GM12878 (cell line): ENCODE data around the gene RNF40. TPM values are rescaled to one million over a fixed set of nuclear protein-coding genes. Genes with fewer than 3 reads are reported as not detected.

Experiments
- ATAC-seq: fragments of 200-7000 bp; cut with Tn5 transposase; 3 replicates; pipeline ENCODE4 v1.9.1; 2020; ENCODE audit warnings: mild to moderate bottlenecking, moderate library complexity
- BruUV-seq: library from RNA; stranded (reverse); fragments of 400-500 nt; replicated peaks from 2 replicates; lab custom pipeline; 2021; lab: Mats Ljungman, UMichigan
- CTCF ChIA-PET: fragments of 300-600 bp; sonication (Branson Sonifier 250); formaldehyde crosslinking; extraction: SDS; loops from one replicate; lab custom pipeline; 2021; ENCODE audit warnings: inconsistent platforms; lab: Yijun Ruan, JAX
- POLR2A ChIA-PET: fragments of 350-600 bp; formaldehyde crosslinking; extraction: SDS; loops from one replicate; lab custom pipeline; 2021; ENCODE audit warnings: inconsistent platforms; lab: Charles Lee
- RAD21 ChIA-PET: fragments of 300-600 bp; sonication (Branson Sonifier 250); formaldehyde crosslinking; loops from one replicate; lab custom pipeline; 2023; ENCODE audit warnings: antibody characterized with exemption; ENCODE audit not compliant: unreplicated experiment; lab: Charles Lee
- SMC1A ChIA-PET: fragments of 300-600 bp; sonication (Branson Sonifier 250); formaldehyde crosslinking; loops from one replicate; lab custom pipeline; 2023; ENCODE audit not compliant: unreplicated experiment, uncharacterized antibody; lab: Charles Lee
- DNase-seq: peaks from one replicate; pipeline ENCODE4 v3.0.0-alpha.2; 2011; ENCODE audit warnings: low read depth, low spot score
- FAIRE-seq: peaks from 3 replicates; lab custom pipeline; 2011; peaks lifted over from hg19 to GRCh38; lab: Jason Lieb, UNC
- H2AFZ ChIP-seq: 2 replicates; pipeline ENCODE4 v1.6.0; 2011; ENCODE audit warnings: low read depth, low read length, control low read depth; ENCODE audit not compliant: control insufficient read depth
- H3K27ac ChIP-seq: 2 replicates; pipeline ENCODE4 v1.5.1; 2011; ENCODE audit warnings: control low read depth; ENCODE audit not compliant: control insufficient read depth, insufficient read depth
- H3K27me3 ChIP-seq, 2 experiments: replicated peaks in 1 of 2; 2 replicates each; pipeline versions ENCODE4 v1.6.0 to v1.6.1; 2011; ENCODE audit warnings: low read length in 1 of 2; ENCODE audit not compliant: control insufficient read depth in 2 of 2, insufficient read depth in 2 of 2
- H3K36me3 ChIP-seq, 2 experiments: 2 replicates each; pipeline ENCODE4 v1.5.1; 2011; ENCODE audit warnings: low read length in 1 of 2; ENCODE audit not compliant: control insufficient read depth in 2 of 2, insufficient read depth in 2 of 2
- H3K4me1 ChIP-seq: 2 replicates; pipeline ENCODE4 v1.6.1; 2011; ENCODE audit warnings: mild to moderate bottlenecking, low read length, moderate library complexity, mixed read lengths; ENCODE audit not compliant: control insufficient read depth, insufficient read depth
- H3K4me2 ChIP-seq: 2 replicates; pipeline ENCODE4 v1.6.0; 2011; ENCODE audit warnings: control low read depth; ENCODE audit not compliant: control insufficient read depth, insufficient read depth
- H3K4me3 ChIP-seq: fragments of 200-600 bp; sonication (generic); 2 replicates; pipeline ENCODE4 v1.5.1; 2016
- H3K79me2 ChIP-seq: 2 replicates; pipeline ENCODE4 v1.6.0; 2011; ENCODE audit warnings: low read length; ENCODE audit not compliant: control insufficient read depth, insufficient read depth
- H3K9ac ChIP-seq: 2 replicates; pipeline ENCODE4 v1.8.0; 2011; ENCODE audit warnings: low read length, control low read depth, mixed read lengths; ENCODE audit not compliant: control insufficient read depth, insufficient read depth
- H3K9me3 ChIP-seq: replicated peaks from 3 replicates; pipeline ENCODE4 v1.5.1; 2011; ENCODE audit warnings: mild to moderate bottlenecking, low read length; ENCODE audit not compliant: control insufficient read depth, insufficient read depth
- H4K20me1 ChIP-seq: 2 replicates; pipeline ENCODE4 v1.6.0; 2011; ENCODE audit not compliant: control insufficient read depth, insufficient read depth
- IRF4 ChIP-seq: IDR thresholded peaks from 2 replicates; pipeline ENCODE4 v1.6.1; 2011; ENCODE audit warnings: low read depth, low read length
- JUND ChIP-seq: IDR thresholded peaks from 2 replicates; pipeline ENCODE4 v1.6.1; 2012; ENCODE audit warnings: low read depth, mild to moderate bottlenecking, low read length, improper control_type of control experiment, moderate library complexity
- PML ChIP-seq: IDR thresholded peaks from 2 replicates; pipeline ENCODE4 v1.6.1; 2012; ENCODE audit warnings: low read length, inconsistent platforms
- RAD21 ChIP-seq: IDR thresholded peaks from 2 replicates; pipeline ENCODE4 v1.6.1; 2011; ENCODE audit warnings: mild to moderate bottlenecking, low read depth, low read length, moderate library complexity; ENCODE audit not compliant: insufficient read depth
- SREBF2 ChIP-seq: IDR thresholded peaks from 2 replicates; pipeline ENCODE4 v1.6.1; 2012; ENCODE audit warnings: mild to moderate bottlenecking, low read length
- STAT3 ChIP-seq: IDR thresholded peaks from 2 replicates; pipeline ENCODE4 v1.6.1; 2011; ENCODE audit warnings: low read depth, low read length, improper control_type of control experiment
- WGBS: methylation state at CpG from one replicate; pipeline ENCODE4 v1.1.6; 2016; ENCODE audit warnings: low lambda C conversion rate; ENCODE audit not compliant: insufficient replicate concordance, insufficient coverage; ENCODE audit errors: missing lambda C conversion rate; 5-methylcytosine and 5-hydroxymethylcytosine counted together
- in situ Hi-C: fragments of 300-500 bp; cut with MboI; formaldehyde crosslinking; loops from 9 replicates; pipeline ENCODE4 v1.14.3; 2018; ENCODE audit warnings: mixed read lengths
- intact Hi-C: fragments of 100-400 bp; cut with micrococcal nuclease; formaldehyde crosslinking; loops from one replicate; pipeline ENCODE4 v1.14.2; 2022; ENCODE audit not compliant: unreplicated experiment
- polyA plus RNA-seq, 11 experiments: library from polyadenylated mRNA; depleted of rRNA in 4 of 11; unstranded in 6 of 11; stranded (reverse) in 5 of 11; fragments of >200 nt; fragmentation: Nextera tagmentation in 4 of 11; fragmentation: Illumina TruSeq in 1 of 11; extraction: Ambion mirVana in 4 of 11; extraction: Trizol in 1 of 11; gene quantifications; 1 replicate in 1 of 11; 2 replicates in 10 of 11; pipeline versions ENCODE4 v1.2.1 to v1.2.3, GENCODE V29; 2011 to 2016; ENCODE audit warnings: inconsistent platforms in 2 of 11, missing spikeins in 2 of 11, low read depth in 1 of 11
- total RNA-seq, 4 experiments: library from RNA; depleted of rRNA in 3 of 4; stranded (reverse); fragments of >200 nt in 3 of 4; fragmentation: Illumina TruSeq in 1 of 4; extraction: Trizol in 1 of 4; gene quantifications; 2 replicates each; pipeline versions ENCODE4 v1.2.1 to v1.2.3, GENCODE V29; 2013 to 2021
- TF ChIP-seq, protein P1 (sequence below): fragments of 450-650 bp; IDR thresholded peaks from 2 replicates; pipeline ENCODE4 v1.6.1; 2016; ENCODE audit warnings: mild to moderate bottlenecking, moderate library complexity, borderline replicate concordance

Gene RNF40
- total and polyA plus RNA-seq, 10 of the 15 experiments (the other 5 are each of a cell fraction or from before 2014, with no cell fraction given) = 3.7 to 97.6 (median 58.4) TPM

DNA sequence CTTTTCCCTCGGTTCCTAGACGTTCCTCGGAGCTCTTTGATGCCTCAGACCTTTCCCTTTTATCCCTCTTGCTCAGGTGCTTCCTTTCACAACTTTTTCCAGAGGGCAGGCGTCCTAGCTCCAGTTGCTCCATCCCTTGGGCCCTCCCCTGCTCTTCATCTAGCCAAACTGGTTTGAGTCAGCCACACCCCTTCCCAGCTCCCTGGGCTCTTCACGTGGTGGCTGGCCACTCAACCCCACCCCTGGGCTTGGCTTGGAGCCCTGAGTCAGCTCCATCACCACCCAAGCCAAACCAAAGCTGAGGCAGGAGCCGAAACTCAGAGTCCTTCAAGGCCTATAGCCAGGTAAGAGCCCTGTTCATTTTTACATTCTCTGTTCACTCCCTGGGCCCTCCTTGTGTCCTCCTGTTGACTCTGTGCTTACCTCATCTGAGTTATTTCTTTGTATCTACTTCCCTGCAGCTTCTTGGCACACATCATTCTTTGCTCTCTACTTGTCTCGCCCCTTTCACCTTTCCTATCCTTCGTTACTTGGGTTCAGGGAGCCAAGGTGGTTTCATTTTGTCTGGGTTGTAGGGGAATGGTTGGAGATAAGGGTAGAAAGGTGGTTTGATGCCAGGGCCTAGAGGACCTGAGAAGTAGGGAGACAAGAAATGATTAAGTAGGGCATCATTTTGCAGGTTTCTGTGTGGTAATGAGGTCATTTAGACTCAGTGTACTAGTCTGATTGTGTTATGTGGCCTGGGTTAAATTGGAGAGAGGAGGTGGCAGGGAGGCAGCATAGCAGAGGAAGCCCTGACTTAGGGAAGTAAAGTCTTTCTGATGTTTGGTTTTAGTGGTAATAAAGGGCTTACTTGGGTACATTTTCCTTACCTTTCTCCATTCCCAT, 21.5 kb upstream of the RNF40 start:
- ChIA-PET POLR2A (interaction anchor here (0.6 to 1.0 kb wide), 2 partner anchors 13 to 306 kb away, joined by 3 read pairs; no protein-coding TSS in a partner anchor), CTCF (no interaction called here), RAD21 (no interaction called here), SMC1A (no interaction called here)
- Histone ChIP-seq H3K9ac (no peak overlapping the region), H3K9me3 (no peaks in the 10 kb centered on the region), H2AFZ (no peak overlapping the region), H3K27ac (no peak overlapping the region), H3K27me3 (no peaks in the 10 kb centered on the region), H3K4me1 (no peaks in the 10 kb centered on the region), H3K4me3 (no peak overlapping the region), H3K79me2 (no peaks in the 10 kb centered on the region), H3K4me2 (no peak overlapping the region), H4K20me1 (no peaks in the 10 kb centered on the region), H3K36me3 (peaks cover 22 to 23% of the 10 kb centered on the region in 2 experiments; a peak in 3 of 4 replicates)
- FAIRE-seq (no peak), DNase-seq (no peak), ATAC-seq (no peak; the same call in 1 of the 3 replicates)
- WGBS = 81% methylated on average over 7 of the region's 8 CpGs
- intact Hi-C loops (no loop called here), in situ Hi-C loops (no loop called here)
- no peak for TF ChIP-seq PML
- TF ChIP-seq SREBF2 = no peak
- TF ChIP-seq STAT3 = no peak
- TF ChIP-seq, protein P1, sequence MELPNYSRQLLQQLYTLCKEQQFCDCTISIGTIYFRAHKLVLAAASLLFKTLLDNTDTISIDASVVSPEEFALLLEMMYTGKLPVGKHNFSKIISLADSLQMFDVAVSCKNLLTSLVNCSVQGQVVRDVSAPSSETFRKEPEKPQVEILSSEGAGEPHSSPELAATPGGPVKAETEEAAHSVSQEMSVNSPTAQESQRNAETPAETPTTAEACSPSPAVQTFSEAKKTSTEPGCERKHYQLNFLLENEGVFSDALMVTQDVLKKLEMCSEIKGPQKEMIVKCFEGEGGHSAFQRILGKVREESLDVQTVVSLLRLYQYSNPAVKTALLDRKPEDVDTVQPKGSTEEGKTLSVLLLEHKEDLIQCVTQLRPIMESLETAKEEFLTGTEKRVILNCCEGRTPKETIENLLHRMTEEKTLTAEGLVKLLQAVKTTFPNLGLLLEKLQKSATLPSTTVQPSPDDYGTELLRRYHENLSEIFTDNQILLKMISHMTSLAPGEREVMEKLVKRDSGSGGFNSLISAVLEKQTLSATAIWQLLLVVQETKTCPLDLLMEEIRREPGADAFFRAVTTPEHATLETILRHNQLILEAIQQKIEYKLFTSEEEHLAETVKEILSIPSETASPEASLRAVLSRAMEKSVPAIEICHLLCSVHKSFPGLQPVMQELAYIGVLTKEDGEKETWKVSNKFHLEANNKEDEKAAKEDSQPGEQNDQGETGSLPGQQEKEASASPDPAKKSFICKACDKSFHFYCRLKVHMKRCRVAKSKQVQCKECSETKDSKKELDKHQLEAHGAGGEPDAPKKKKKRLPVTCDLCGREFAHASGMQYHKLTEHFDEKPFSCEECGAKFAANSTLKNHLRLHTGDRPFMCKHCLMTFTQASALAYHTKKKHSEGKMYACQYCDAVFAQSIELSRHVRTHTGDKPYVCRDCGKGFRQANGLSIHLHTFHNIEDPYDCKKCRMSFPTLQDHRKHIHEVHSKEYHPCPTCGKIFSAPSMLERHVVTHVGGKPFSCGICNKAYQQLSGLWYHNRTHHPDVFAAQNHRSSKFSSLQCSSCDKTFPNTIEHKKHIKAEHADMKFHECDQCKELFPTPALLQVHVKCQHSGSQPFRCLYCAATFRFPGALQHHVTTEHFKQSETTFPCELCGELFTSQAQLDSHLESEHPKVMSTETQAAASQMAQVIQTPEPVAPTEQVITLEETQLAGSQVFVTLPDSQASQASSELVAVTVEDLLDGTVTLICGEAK = no peak
- no peak for TF ChIP-seq RAD21
- TF ChIP-seq JUND = no peak
- no peak for TF ChIP-seq IRF4
- no TSS peak for BruUV-seq
